AG04450 (cell line): ENCODE results near the gene ATP4A. TPM values are rescaled to one million over a fixed set of nuclear protein-coding genes. Genes with fewer than 3 reads are reported as not detected.

ENCODE experiments used
- CTCF ChIA-PET: fragments of 300-600, 350-600 bp; formaldehyde crosslinking; extraction: SDS; loops from one replicate; lab custom pipeline; 2022; ENCODE audit warnings: antibody characterized with exemption, inconsistent platforms; lab: Charles Lee
- POLR2A ChIA-PET: fragments of 350-600 bp; formaldehyde crosslinking; extraction: SDS; loops from one replicate; lab custom pipeline; 2021; ENCODE audit warnings: antibody characterized with exemption, inconsistent platforms; lab: Yijun Ruan, JAX
- DNase-seq: peaks from one replicate; pipeline ENCODE4 v3.0.0-alpha.2; 2011; ENCODE audit warnings: low read depth, low spot score
- H3K27ac ChIP-seq: one replicate; pipeline ENCODE4 v1.5.1; 2012; ENCODE audit warnings: low read depth, low read length, control low read depth
- H3K27me3 ChIP-seq: one replicate; pipeline ENCODE4 v1.6.0; 2012; ENCODE audit warnings: low read length; ENCODE audit not compliant: control insufficient read depth, insufficient read depth
- H3K4me3 ChIP-seq: 2 replicates; pipeline ENCODE4 v1.5.1; 2011; ENCODE audit warnings: mild to moderate bottlenecking, low read depth, low read length, control low read depth
- H3K9me3 ChIP-seq: 2 replicates; pipeline ENCODE4 v1.5.1; 2012; ENCODE audit warnings: low read length; ENCODE audit not compliant: control insufficient read depth, insufficient read depth
- CTCF ChIP-seq: IDR thresholded peaks from 2 replicates; pipeline ENCODE4 v1.5.1; 2011; ENCODE audit warnings: low read depth, low read length, control low read depth, inconsistent platforms
- polyA plus RNA-seq: library from polyadenylated mRNA; depleted of rRNA; stranded (reverse); fragments of >200 nt; gene quantifications from 2 replicates; pipeline ENCODE4 v1.2.3, GENCODE V29; 2011

ATP4A gene
- polyA plus RNA-seq, 1 experiment = not detected

- Histone ChIP-seq H3K9me3 (peaks cover 3% of the 10 kb centered on the region; the same call in 1 of the 2 replicates), H3K4me3 (no peak overlapping the region; the same call in 1 of the 2 replicates), H3K27me3 (peaks cover 42% of the 10 kb centered on the region), H3K27ac (no peak overlapping the region)
- POLR2A ChIA-PET = interaction anchor here (0.6 kb wide), 1 partner anchor 86 kb away, joined by 3 read pairs; no protein-coding TSS in a partner anchor
- no peak for DNase-seq
- TF ChIP-seq CTCF = no peak
- CTCF ChIA-PET = interaction anchor here (0.5 to 2.0 kb wide), 13 partner anchors 8 to 246 kb away, joined by 3 to 17 read pairs (median 4); partner anchors contain the start of genes COX6B1 and HAUS5
These were observed 52.9 kb downstream of the ATP4A start for GRCh38 chr19:35510626-35510964.

GRCh38 chr19:35509861-35510625 lies 53.4 kb downstream of the ATP4A start:
- Histone ChIP-seq H3K4me3 (peak overlapping the region; percentile 41), H3K27ac (no peak overlapping the region), H3K27me3 (peaks cover 47% of the 10 kb centered on the region), H3K9me3 (peaks cover 3% of the 10 kb centered on the region; the same call in 1 of the 2 replicates)
- ChIA-PET POLR2A (interaction anchor here (0.6 kb wide), 1 partner anchor 87 kb away, joined by 3 read pairs; no protein-coding TSS in a partner anchor), CTCF (interaction anchor here (0.5 to 2.0 kb wide), 16 partner anchors 8 to 398 kb away, joined by 3 to 17 read pairs (median 4); partner anchors contain the start of genes COX6B1 and HAUS5)
- DNase-seq = no peak
- TF ChIP-seq CTCF = peak; percentile 89

- TF ChIP-seq CTCF = no peak
- H3K27me3 ChIP-seq = peaks cover 48% of the 10 kb centered on the region
- CTCF ChIA-PET = interaction anchor here (0.9 to 2.6 kb wide), 7 partner anchors 7 to 156 kb away, joined by 3 to 15 read pairs (median 3); no protein-coding TSS in a partner anchor
- H3K9me3 ChIP-seq = peaks cover 3% of the 10 kb centered on the region; the same call in 1 of the 2 replicates
- no peak for DNase-seq
- no peak overlapping the region for H3K27ac ChIP-seq
- POLR2A ChIA-PET = no interaction called here
- H3K4me3 ChIP-seq = no peak overlapping the region
These were observed 54.3 kb downstream of the ATP4A start for GRCh38 chr19:35509018-35509652.

- H3K27me3 ChIP-seq = peaks cover 50% of the 10 kb centered on the region
- ChIA-PET POLR2A (no interaction called here), CTCF (interaction anchor here (2.6 kb wide), 1 partner anchor 13 kb away, joined by 15 read pairs; no protein-coding TSS in a partner anchor)
- peaks cover 3% of the 10 kb centered on the region; the same call in 1 of the 2 replicates for H3K9me3 ChIP-seq
- H3K4me3 ChIP-seq = no peak overlapping the region
- no peak for TF ChIP-seq CTCF
- no peak overlapping the region for H3K27ac ChIP-seq
- DNase-seq = no peak
These were observed 55.3 kb downstream of the ATP4A start for GRCh38 chr19:35508129-35508528.
